Activated naive CD4-positive, alpha-beta T cell treated with anti-CD3 and anti-CD28 coated beads for 36 hours (primary cell): Measurements from ENCODE around the gene TLE2. TPM values are rescaled to one million over a fixed set of nuclear protein-coding genes. Genes with fewer than 3 reads are reported as not detected.
A peak's percentile ranks its signal among the peaks of the same experiment; 100 is the strongest.
"Not testable (repeated sequence)": the region's sequence is repeated elsewhere in the genome, so short reads cannot be mapped to it uniquely, and the experiment has no call there.

Source experiments
- CTCF ChIA-PET: fragments of 350-600 bp; sonication (Branson Sonifier 250); formaldehyde crosslinking; loops from one replicate; lab custom pipeline; 2021; ENCODE audit warnings: antibody characterized with exemption; lab: Charles Lee
- DNase-seq: peaks from one replicate; pipeline ENCODE4 v3.0.0-alpha.2; 2020
- H3K27ac Mint-ChIP-seq: one replicate; pipeline ENCODE4 v1.8.0; 2021; ENCODE audit warnings: mild to moderate bottlenecking, mixed read lengths
- H3K27me3 Mint-ChIP-seq: one replicate; pipeline ENCODE4 v1.8.0; 2021; ENCODE audit warnings: low read depth, mixed read lengths
- H3K36me3 Mint-ChIP-seq: one replicate; pipeline ENCODE4 v1.8.0; 2021; ENCODE audit warnings: low read depth, mixed read lengths
- H3K4me1 Mint-ChIP-seq: one replicate; pipeline ENCODE4 v1.8.0; 2021; ENCODE audit warnings: low read depth, mixed read lengths
- H3K4me3 Mint-ChIP-seq: one replicate; pipeline ENCODE4 v1.8.0; 2021; ENCODE audit warnings: mild to moderate bottlenecking, moderate library complexity, mixed read lengths
- H3K9me3 Mint-ChIP-seq: one replicate; pipeline ENCODE4 v1.8.0; 2021; ENCODE audit warnings: mixed read lengths
- intact Hi-C: fragments of 100-400 bp; cut with micrococcal nuclease; formaldehyde crosslinking; loops from one replicate; pipeline ENCODE4 v1.15.1; 2023
- total RNA-seq, 2 experiments: library from RNA; stranded (reverse); gene quantifications; one replicate each; pipeline ENCODE4 v1.2.3, GENCODE V29; 2021

TLE2 gene
- total RNA-seq, 2 experiments from 2014 or later = 6.5 to 7.2 TPM

DNA sequence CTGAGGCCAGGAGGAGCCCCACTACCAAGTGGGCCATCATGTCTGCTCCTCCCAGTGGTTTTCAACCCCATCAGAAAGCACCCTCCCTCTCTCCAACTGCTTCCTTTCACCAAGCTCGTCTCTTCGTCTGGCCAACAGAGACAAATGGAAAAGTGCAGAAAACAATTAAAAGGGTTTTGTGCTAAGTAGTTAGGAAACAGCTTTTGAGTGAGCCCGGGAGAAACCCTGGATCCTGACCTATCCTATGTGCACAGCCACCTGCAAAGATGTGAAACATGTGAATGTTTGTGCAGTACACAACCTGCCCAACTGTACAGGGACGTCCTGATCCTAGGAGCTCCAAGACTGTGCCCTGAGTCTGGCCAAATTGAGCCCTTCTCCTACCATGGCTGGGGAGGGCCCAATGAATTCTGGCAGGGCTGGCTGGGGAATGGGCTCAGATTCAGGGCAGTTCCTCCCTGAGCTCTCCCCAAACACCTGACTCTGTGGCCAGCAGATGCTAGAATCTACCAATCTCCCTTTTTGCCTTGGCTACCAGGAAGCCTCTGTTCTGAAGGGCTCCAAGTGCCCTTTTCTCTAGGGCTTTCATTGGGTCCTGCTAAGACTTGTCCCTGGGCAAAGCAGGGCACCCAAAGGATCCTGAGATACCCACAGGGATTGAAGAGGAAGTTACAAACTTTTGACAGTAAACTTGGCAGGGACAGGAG is 25.3 kb upstream of the TLE2 start:
- no peaks in the 10 kb centered on the region for H3K9me3 Mint-ChIP-seq
- H3K36me3 Mint-ChIP-seq = peaks cover 20% of the 10 kb centered on the region
- intact Hi-C loops = no loop called here
- H3K4me1 Mint-ChIP-seq = peaks cover 43% of the 10 kb centered on the region
- no peak overlapping the region for H3K4me3 Mint-ChIP-seq
- no peak for DNase-seq
- H3K27ac Mint-ChIP-seq = peak overlapping the region; percentile 38
- H3K27me3 Mint-ChIP-seq = no peaks in the 10 kb centered on the region
- CTCF ChIA-PET = interaction anchor here (0.9 kb wide), 1 partner anchor 104 kb away, joined by 3 read pairs; no protein-coding TSS in a partner anchor

DNA sequence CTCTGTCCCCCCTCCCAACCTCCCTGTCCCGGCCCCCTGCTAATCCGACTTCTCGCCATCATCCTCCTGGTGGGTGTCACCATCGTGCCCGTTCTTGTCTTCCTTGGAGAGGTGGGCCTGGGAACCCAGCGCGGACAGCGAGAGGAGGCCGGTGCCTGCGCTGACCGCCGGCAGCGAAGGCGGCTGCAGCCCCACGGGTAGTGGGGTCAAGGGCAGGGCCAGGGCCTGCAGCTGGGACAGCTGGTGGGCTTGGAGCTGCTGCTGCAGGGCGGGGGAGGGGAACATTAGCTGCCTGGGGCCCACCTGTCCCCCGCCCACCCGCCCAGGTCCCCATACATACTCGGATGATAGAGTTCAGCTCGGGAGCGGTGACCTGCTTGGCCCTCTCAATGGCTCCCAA is 24.7 kb upstream of the TLE2 start:
- Mint-ChIP-seq H3K36me3 (peaks cover 19% of the 10 kb centered on the region), H3K27ac (peak overlapping the region; percentile 24), H3K4me1 (peaks cover 45% of the 10 kb centered on the region), H3K27me3 (no peaks in the 10 kb centered on the region), H3K4me3 (no peak overlapping the region), H3K9me3 (no peaks in the 10 kb centered on the region)
- CTCF ChIA-PET = interaction anchor here (0.9 to 1.2 kb wide), 2 partner anchors 14 to 103 kb away, joined by 3 read pairs; no protein-coding TSS in a partner anchor
- intact Hi-C loops = no loop called here
- no peak for DNase-seq

DNA sequence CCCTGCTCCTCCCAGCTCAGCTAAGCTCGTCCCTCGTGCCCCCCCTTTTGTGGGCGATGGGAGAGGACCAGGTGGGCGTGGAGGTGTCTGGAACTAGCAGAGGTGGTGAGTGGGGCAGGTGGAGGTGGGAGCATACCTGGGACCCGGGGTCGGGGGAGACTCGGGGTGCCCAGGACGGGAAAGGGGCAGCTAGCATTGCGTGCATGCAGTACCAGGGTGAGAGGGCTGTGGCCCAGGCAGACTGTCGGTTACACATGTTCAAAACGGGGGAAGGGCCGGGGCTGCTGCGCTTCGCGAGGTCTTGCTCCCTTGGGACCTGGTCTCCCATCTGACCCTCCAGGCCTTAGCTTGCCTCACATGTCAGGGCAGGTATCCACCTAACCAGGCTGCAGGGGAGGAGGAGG is 24.1 kb upstream of the TLE2 start:
- H3K36me3 Mint-ChIP-seq = peaks cover 18% of the 10 kb centered on the region
- DNase-seq = no peak
- no peaks in the 10 kb centered on the region for H3K9me3 Mint-ChIP-seq
- H3K27ac Mint-ChIP-seq = peak overlapping the region; percentile 24
- H3K4me1 Mint-ChIP-seq = peaks cover 42% of the 10 kb centered on the region
- H3K4me3 Mint-ChIP-seq = no peak overlapping the region
- CTCF ChIA-PET = interaction anchor here (0.7 to 1.2 kb wide), 4 partner anchors 13 to 53 kb away, joined by 3 read pairs; no protein-coding TSS in a partner anchor
- intact Hi-C loops = no loop called here
- H3K27me3 Mint-ChIP-seq = no peaks in the 10 kb centered on the region

DNA sequence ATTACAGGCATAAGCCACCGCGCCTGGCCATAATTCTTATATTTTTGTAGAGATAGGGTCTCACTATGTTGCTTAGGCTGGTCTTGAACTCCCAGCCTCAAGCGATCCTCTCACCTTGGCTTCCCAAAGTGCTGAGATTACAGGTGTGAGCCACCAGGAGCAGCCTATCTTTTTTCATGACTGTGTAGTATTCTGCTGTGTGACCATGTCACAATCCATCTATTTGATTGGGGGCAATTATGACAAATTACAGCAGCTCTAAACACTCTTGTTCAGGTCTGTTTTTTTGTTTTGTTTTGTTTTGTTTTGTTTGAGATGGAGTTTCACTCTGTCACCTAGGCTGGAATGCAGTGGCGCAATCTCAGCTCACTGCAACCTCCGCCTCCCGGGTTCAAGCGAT is 20.9 kb upstream of the TLE2 start:
- intact Hi-C loops, DNase-seq, H3K27me3 Mint-ChIP-seq, CTCF ChIA-PET, H3K4me3 Mint-ChIP-seq, H3K27ac Mint-ChIP-seq, H3K36me3 Mint-ChIP-seq, H3K9me3 Mint-ChIP-seq: not testable (repeated sequence)
- H3K4me1 Mint-ChIP-seq = peaks cover 30% of the 10 kb centered on the region

DNA sequence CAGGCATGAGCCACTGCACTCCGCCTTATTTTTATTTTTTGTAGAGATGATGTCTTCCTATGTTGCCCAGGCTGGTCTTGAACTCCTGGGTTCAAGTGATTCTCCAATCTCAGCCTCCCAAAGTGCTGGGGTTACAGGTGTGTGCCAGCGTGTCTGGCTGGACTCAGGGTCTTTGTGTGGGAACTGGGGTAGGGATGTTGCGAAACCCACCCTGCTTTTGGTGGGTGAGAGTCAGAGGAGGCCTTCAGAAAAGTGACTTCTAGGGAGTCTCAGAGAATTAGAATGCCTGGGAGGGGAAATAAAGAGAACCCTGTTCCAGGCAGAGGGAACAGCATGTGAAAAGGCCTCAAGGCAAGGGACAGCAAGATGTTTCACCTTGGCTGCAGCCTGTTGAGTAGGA is 20.0 kb upstream of the TLE2 start:
- H3K9me3 Mint-ChIP-seq = no peaks in the 10 kb centered on the region
- intact Hi-C loops = no loop called here
- CTCF ChIA-PET = no interaction called here
- H3K4me3 Mint-ChIP-seq = no peak overlapping the region
- no peaks in the 10 kb centered on the region for H3K36me3 Mint-ChIP-seq
- DNase-seq = no peak
- no peaks in the 10 kb centered on the region for H3K27me3 Mint-ChIP-seq
- no peak overlapping the region for H3K27ac Mint-ChIP-seq
- H3K4me1 Mint-ChIP-seq = peaks cover 21% of the 10 kb centered on the region

DNA sequence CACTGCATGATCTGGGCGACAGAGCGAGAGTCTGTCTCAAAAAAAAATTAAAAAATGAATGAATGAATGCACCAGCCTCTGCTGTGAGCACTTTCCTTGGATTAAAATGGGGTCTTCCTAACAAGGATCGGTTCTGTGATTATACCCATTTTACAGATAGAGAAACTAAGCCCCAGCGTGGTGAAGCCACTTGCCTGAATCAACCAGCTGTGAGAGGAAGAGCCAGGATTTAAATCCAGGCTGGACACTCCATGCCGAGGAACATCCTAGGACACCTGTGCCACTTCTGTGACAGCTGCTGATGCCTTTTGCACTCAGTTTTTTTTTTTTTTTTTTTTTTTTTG is 19.1 kb upstream of the TLE2 start:
- Mint-ChIP-seq H3K4me3 (peak overlapping the region; percentile 75), H3K27ac (no peak overlapping the region), H3K36me3 (no peaks in the 10 kb centered on the region), H3K4me1 (peaks cover 13% of the 10 kb centered on the region), H3K9me3 (no peaks in the 10 kb centered on the region), H3K27me3 (no peaks in the 10 kb centered on the region)
- intact Hi-C loops = no loop called here
- DNase-seq = no peak
- CTCF ChIA-PET = no interaction called here

DNA sequence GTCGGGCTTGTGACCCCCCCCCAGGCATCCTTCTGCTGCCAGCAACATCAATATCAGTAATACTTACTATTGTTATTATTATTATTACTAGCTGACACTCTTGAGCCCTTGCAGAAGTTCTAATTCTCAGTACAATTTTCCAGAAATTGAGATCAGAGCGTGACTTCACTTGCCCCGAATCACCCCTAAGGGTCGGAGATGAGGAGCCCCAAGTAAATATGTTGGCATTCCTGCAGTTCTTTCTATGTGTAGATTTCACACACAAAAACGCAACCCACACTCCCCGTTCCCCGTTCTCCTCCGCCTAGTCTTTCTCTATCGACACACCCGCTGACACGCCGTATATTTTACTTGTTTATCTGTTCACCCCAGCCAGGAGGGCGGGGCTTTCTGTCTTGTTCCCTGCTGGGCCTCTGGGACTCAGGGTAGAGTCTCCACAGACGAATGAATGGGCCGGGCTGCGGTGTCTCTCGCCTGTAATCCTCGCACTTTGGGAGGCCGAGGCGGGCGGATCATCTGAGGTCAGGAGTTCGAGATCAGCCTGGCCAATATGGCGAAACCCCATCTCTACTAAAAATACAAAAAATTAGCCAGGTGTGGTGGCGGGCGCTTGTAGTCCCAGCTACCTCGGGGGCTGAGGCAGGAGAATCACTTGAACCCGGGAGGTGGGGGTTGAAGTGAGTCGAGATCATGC is 18.6 kb upstream of the TLE2 start:
- DNase-seq = peak; percentile 86
- Mint-ChIP-seq H3K27me3 (no peaks in the 10 kb centered on the region), H3K4me3 (peak overlapping the region; percentile 75), H3K36me3 (no peaks in the 10 kb centered on the region), H3K4me1 (peaks cover 12% of the 10 kb centered on the region), H3K9me3 (no peaks in the 10 kb centered on the region), H3K27ac (peak overlapping the region; percentile 54)
- intact Hi-C loops = no loop called here
- CTCF ChIA-PET = no interaction called here

DNA sequence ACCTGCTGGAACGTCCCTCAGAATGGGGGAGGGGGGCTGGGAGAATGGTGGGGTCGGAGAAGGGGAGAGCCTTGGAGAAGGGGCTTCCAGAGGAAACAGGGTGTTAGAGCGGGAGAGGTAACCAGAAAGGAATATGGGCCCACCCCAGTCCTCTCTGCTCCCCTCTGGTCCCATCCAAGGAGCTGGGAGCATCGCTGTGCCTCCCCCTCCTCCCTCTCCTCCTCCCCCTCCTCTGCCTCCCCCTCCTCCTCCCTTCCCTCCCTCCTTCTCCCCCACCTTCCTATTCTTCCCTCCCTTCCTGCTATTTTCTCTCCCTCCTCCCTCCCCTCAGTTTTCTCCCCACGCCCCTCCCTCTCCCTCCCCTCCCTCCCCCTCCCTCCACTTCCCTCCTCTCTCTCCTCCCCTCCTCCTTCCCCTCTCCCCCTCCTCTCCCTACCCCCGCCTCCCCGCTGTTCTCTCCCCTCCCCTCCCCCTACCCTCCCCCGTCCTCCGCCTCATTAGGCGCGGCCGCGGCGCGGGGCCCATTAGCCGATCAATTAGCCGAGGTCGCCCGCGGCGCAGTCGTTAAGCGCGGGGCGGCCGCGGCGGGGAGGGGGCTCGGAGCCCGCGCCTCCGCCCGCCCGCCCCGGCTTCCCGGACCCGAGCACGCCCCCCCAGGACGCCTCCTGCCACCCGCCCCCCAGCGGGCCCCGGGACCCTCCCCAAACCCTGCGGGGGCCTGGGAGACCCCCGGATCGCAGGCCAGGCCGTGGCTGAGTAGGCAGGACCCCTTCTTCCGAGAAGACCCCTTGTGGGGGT is 17.8 kb upstream of the TLE2 start:
- Mint-ChIP-seq H3K4me3 (no peak overlapping the region), H3K27me3 (no peaks in the 10 kb centered on the region), H3K36me3 (no peaks in the 10 kb centered on the region), H3K27ac (no peak overlapping the region), H3K4me1 (peaks cover 16% of the 10 kb centered on the region), H3K9me3 (no peaks in the 10 kb centered on the region)
- intact Hi-C loops = no loop called here
- CTCF ChIA-PET = no interaction called here
- no peak for DNase-seq

DNA sequence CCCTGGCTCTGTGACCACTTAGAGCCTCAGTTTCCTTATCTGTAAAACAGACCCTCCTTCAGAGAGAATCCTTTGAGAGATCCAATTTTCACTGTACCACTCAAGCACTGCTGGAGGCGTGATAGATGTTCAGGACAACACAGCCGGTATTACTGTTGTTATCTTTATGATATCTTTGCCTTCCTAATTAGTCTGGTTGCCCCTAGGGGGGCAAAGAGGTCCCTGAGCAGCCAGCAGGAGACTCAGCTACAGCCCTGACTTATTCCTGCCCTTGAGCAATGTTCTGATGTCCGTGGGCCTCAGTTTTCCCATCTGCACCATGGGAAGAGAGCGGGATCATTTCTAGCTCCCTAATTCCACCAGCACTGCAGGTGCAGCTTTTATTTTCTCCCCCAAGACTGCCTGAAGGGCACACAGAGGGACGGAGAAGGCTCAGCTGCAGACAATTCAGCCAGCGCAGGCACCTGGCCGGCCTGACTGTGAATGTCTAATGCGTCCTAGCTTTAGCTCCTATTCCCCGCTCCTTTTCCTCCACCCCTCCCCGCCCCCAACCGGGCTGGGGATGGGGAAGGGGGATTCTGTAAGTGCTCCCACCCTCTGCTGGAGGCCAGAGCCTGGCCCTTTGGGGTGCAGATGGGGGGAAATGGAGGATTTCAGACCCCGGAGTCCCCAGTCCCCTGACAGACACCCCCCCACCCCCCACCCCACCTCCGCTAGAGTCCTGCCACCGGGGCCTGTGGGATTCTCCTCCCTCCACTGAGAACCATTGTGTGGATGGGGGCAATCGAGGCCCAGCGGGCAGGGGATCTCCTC is 17.0 kb upstream of the TLE2 start:
- H3K27ac Mint-ChIP-seq = no peak overlapping the region
- CTCF ChIA-PET = interaction anchor here (0.6 kb wide), 1 partner anchor 29 kb away, joined by 3 read pairs; no protein-coding TSS in a partner anchor
- no peaks in the 10 kb centered on the region for H3K27me3 Mint-ChIP-seq
- H3K36me3 Mint-ChIP-seq = no peaks in the 10 kb centered on the region
- no peak overlapping the region for H3K4me3 Mint-ChIP-seq
- intact Hi-C loops = no loop called here
- no peaks in the 10 kb centered on the region for H3K9me3 Mint-ChIP-seq
- DNase-seq = no peak
- peaks cover 20% of the 10 kb centered on the region for H3K4me1 Mint-ChIP-seq

DNA sequence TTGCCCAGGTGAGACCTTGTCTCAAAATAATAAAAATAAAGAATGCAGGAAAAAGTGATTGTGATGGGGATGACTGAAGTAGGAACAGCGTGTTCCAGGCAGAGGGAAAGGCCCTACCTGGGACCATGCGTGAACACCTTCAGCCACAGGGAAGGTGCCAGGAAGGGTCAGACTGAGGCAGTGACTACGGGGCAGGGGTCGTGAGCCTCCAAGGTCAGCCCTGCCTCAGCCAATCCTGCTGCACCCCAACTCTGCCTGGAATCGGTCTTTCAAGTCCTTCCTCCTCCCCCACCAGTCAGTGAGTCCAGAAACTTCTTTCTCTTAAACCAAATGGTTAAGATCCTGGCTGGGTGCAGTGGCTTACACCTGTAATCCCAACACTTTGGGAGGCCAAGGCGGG is 16.1 kb upstream of the TLE2 start:
- no peak for DNase-seq
- H3K36me3 Mint-ChIP-seq = no peaks in the 10 kb centered on the region
- H3K9me3 Mint-ChIP-seq = no peaks in the 10 kb centered on the region
- H3K27me3 Mint-ChIP-seq = no peaks in the 10 kb centered on the region
- peaks cover 22% of the 10 kb centered on the region for H3K4me1 Mint-ChIP-seq
- CTCF ChIA-PET = no interaction called here
- H3K27ac Mint-ChIP-seq = no peak overlapping the region
- H3K4me3 Mint-ChIP-seq = no peak overlapping the region
- intact Hi-C loops = no loop called here

DNA sequence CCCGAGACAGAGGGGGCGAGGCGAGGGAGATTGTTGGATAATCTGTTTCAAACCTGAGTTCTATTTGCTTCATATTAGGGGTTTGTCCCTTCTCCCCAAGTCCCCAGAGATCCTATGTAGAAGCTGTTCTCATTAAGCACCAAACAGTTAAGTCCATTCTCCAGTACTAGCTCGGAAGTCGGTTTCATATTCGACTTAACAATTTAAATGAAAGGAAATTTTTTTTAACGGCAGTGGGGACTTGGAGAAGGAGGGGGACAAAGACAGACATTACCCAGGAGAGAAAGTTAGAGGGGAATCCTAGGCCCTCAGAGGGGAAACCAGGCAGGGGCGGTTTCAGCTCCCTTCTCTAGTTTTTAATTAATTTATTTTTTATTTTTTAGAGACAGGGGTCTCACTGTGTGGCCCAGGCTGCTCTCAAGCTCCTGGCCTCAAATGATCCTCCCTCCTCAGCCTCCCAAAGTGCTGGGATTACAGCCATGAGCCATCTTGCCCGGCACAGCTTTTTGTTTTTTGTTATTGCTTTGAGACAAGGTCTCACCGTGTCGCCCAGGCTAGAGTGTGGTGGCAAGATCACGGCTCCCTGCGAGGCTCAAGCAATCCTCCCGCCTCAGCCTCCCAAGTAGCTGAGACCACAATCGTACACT is 13.7 kb upstream of the TLE2 start:
- CTCF ChIA-PET = interaction anchor here (0.8 kb wide), 1 partner anchor 64 kb away, joined by 5 read pairs; no protein-coding TSS in a partner anchor
- peak overlapping the region; percentile 38 for H3K4me3 Mint-ChIP-seq
- no peak for DNase-seq
- peaks cover 19% of the 10 kb centered on the region for H3K4me1 Mint-ChIP-seq
- no peaks in the 10 kb centered on the region for H3K27me3 Mint-ChIP-seq
- H3K27ac Mint-ChIP-seq = no peak overlapping the region
- H3K9me3 Mint-ChIP-seq = no peaks in the 10 kb centered on the region
- intact Hi-C loops = no loop called here
- no peaks in the 10 kb centered on the region for H3K36me3 Mint-ChIP-seq
